Spleen (tissue), 7 donors: ENCODE results near the gene MON2.

Experiments
- CTCF ChIP-seq, 11 experiments: fragments of 200-600 bp in 7 of 11; fragments of 450-650 bp in 4 of 11; sonication (generic) in 4 of 11; IDR thresholded peaks in 8 of 11; conservative IDR thresholded peaks in 3 of 11; 1 replicate in 7 of 11; 2 replicates in 4 of 11; pipeline versions ENCODE4 v1.4.0 to v1.8.0; 2016 to 2021; ENCODE audit warnings: antibody characterized with exemption in 11 of 11, inconsistent platforms in 4 of 11, mild to moderate bottlenecking in 1 of 11
- POLR2A ChIP-seq, 3 donors: fragments of 450-650 bp; IDR thresholded peaks; one replicate each; pipeline ENCODE4 v1.5.1; 2017; ENCODE audit warnings: antibody characterized with exemption in 3 of 3, mild to moderate bottlenecking in 1 of 3
- donor health status: DM: no; HTN: no; CAD: no; lungs with moderate emphysema.
- donor health status: DM: no; HTN: no; CAD: no.
- donor health status: DM: no; HTN: no; CAD: no.

- TF ChIP-seq CTCF (IDR thresholded peaks at IDR 0.05 in 8 of 11, conservative IDR thresholded peaks at IDR 0.05 in 3 of 11): no peak
- TF ChIP-seq POLR2A (IDR thresholded peaks at IDR 0.05): no peak
Measured at GRCh38 chr12:62552906-62553556, 86.4 kb downstream of the MON2 start.
